Measurements from ENCODE around the gene PPP2R2D.
"Not testable (repeated sequence)": the region's sequence is repeated elsewhere in the genome, so short reads cannot be mapped to it uniquely, and the experiment has no call there.

PPP2R2D gene

GRCh38 chr10:131949041-131949862, 48.4 kb downstream of the PPP2R2D start:
- DNase-seq (ENCODE audit: low spot score), result no peak

GRCh38 chr10:131949908-131950307, 49.1 kb downstream of the PPP2R2D start:
- DNase-seq (ENCODE audit: low spot score), result not testable (repeated sequence)

- no peak for DNase-seq (ENCODE audit: low spot score)
These were observed 53.7 kb downstream of the PPP2R2D start for GRCh38 chr10:131954356-131954965.

- no peak for DNase-seq (ENCODE audit: low spot score)
These were observed 55.0 kb downstream of the PPP2R2D start for GRCh38 chr10:131955591-131956340.

GRCh38 chr10:131959841-131960240, 59.0 kb downstream of the PPP2R2D start:
- no peak for DNase-seq (ENCODE audit: low spot score)

- no peak for DNase-seq (ENCODE audit: low spot score)
These were observed 59.8 kb downstream of the PPP2R2D start for GRCh38 chr10:131960631-131961046.

GRCh38 chr10:131961047-131961776, 60.4 kb downstream of the PPP2R2D start:
- DNase-seq (ENCODE audit: low spot score), result no peak

GRCh38 chr10:131961777-131962662, 61.2 kb downstream of the PPP2R2D start:
- DNase-seq (ENCODE audit: low spot score), result no peak

- DNase-seq (ENCODE audit: low spot score), result no peak
These were observed 62.5 kb downstream of the PPP2R2D start for GRCh38 chr10:131963350-131963749.

- DNase-seq (ENCODE audit: low spot score), result no peak
These were observed 63.0 kb downstream of the PPP2R2D start for GRCh38 chr10:131963811-131964210.

- DNase-seq (ENCODE audit: low spot score), result no peak
These were observed 63.5 kb downstream of the PPP2R2D start for GRCh38 chr10:131964298-131964697.

- no peak for DNase-seq (ENCODE audit: low spot score)
These were observed 68.1 kb downstream of the PPP2R2D start for GRCh38 chr10:131968949-131969348.

- no peak for DNase-seq (ENCODE audit: low spot score)
These were observed 70.1 kb downstream of the PPP2R2D start for GRCh38 chr10:131970946-131971345.

- DNase-seq (ENCODE audit: low spot score), result no peak
These were observed 70.8 kb downstream of the PPP2R2D start for GRCh38 chr10:131971591-131971990.

GRCh38 chr10:131972474-131973071, 71.8 kb downstream of the PPP2R2D start:
- no peak for DNase-seq (ENCODE audit: low spot score)

GRCh38 chr10:131973160-131973951, 72.5 kb downstream of the PPP2R2D start:
- no peak for DNase-seq (ENCODE audit: low spot score)

GRCh38 chr10:131974034-131974817, 73.4 kb downstream of the PPP2R2D start:
- no peak for DNase-seq (ENCODE audit: low spot score)

GRCh38 chr10:131975003-131975402, 74.2 kb downstream of the PPP2R2D start:
- no peak for DNase-seq (ENCODE audit: low spot score)

- DNase-seq (ENCODE audit: low spot score), result no peak
These were observed 75.0 kb downstream of the PPP2R2D start for GRCh38 chr10:131975796-131976195.
